Hepatocyte (in vitro differentiated cells): ENCODE measurements around the gene NECAB2. TPM values are rescaled to one million over a fixed set of nuclear protein-coding genes. Genes with fewer than 3 reads are reported as not detected.

ENCODE experiments used
- DNase-seq: peaks from one replicate; pipeline ENCODE4 v3.0.0-alpha.2; 2016; ENCODE audit warnings: low spot score
- H2AFZ ChIP-seq: fragments of 200-600 bp; sonication (generic); 2 replicates; pipeline ENCODE4 v1.6.0; 2016; ENCODE audit warnings: antibody characterized with exemption, mild to moderate bottlenecking
- H3K27ac ChIP-seq: fragments of 200-600 bp; sonication (generic); 2 replicates; pipeline ENCODE4 v1.5.1; 2016; ENCODE audit warnings: mild to moderate bottlenecking
- H3K27me3 ChIP-seq: fragments of 200-600 bp; sonication (generic); 2 replicates; pipeline ENCODE4 v1.6.1; 2016
- H3K36me3 ChIP-seq: fragments of 200-600 bp; sonication (generic); replicated peaks from 2 replicates; pipeline ENCODE4 v1.5.1; 2016; ENCODE audit warnings: low read depth; ENCODE audit not compliant: insufficient read depth
- H3K4me1 ChIP-seq: fragments of 200-600 bp; sonication (generic); 2 replicates; pipeline ENCODE4 v1.5.1; 2016; ENCODE audit warnings: mild to moderate bottlenecking, moderate library complexity; ENCODE audit not compliant: insufficient read depth
- H3K4me2 ChIP-seq: fragments of 200-600 bp; sonication (generic); 2 replicates; pipeline ENCODE4 v1.6.0; 2016
- H3K4me3 ChIP-seq: fragments of 200-600 bp; sonication (generic); 2 replicates; pipeline ENCODE4 v1.5.1; 2016; ENCODE audit warnings: mild to moderate bottlenecking
- H3K79me2 ChIP-seq: fragments of 200-600 bp; sonication (generic); 2 replicates; pipeline ENCODE4 v1.6.0; 2017; ENCODE audit warnings: mild to moderate bottlenecking
- H3K9me2 ChIP-seq: fragments of 200-600 bp; sonication (generic); replicated peaks from 2 replicates; pipeline ENCODE4 v1.6.0; 2017; ENCODE audit warnings: mild to moderate bottlenecking; ENCODE audit not compliant: insufficient read depth
- H3K9me3 ChIP-seq: fragments of 200-600 bp; sonication (generic); 2 replicates; pipeline ENCODE4 v1.5.1; 2016; ENCODE audit warnings: low read depth, mild to moderate bottlenecking
- H4K20me1 ChIP-seq: fragments of 200-600 bp; sonication (generic); 2 replicates; pipeline ENCODE4 v1.6.0; 2016; ENCODE audit warnings: mild to moderate bottlenecking; ENCODE audit not compliant: insufficient read depth, poor library complexity, severe bottlenecking
- EZH2 ChIP-seq: fragments of 200-600 bp; sonication (generic); IDR thresholded peaks from 2 replicates; pipeline ENCODE4 v1.6.1; 2016; ENCODE audit warnings: antibody characterized with exemption, mild to moderate bottlenecking, borderline replicate concordance
- EZH2phosphoT487 ChIP-seq: fragments of 200-600 bp; sonication (generic); IDR thresholded peaks from one replicate; pipeline ENCODE4 v1.6.1; 2018; ENCODE audit warnings: antibody characterized with exemption, mild to moderate bottlenecking, low read depth, moderate library complexity; ENCODE audit not compliant: unreplicated experiment, severe bottlenecking
- WGBS: methylation state at CpG from one replicate; pipeline ENCODE4 v1.1.6; 2016; ENCODE audit warnings: low lambda C conversion rate; ENCODE audit errors: missing lambda C conversion rate; 5-methylcytosine and 5-hydroxymethylcytosine counted together
- polyA plus RNA-seq: library from polyadenylated mRNA; unstranded; fragments of >200 nt; fragmentation: Nextera tagmentation; extraction: Ambion mirVana; gene quantifications from 2 replicates; pipeline ENCODE4 v1.2.1, GENCODE V29; 2016
- total RNA-seq: library from RNA; depleted of rRNA; stranded (reverse); fragments of >200 nt; gene quantifications from 2 replicates; pipeline ENCODE4 v1.2.3, GENCODE V29; 2014
- TF ChIP-seq, protein P1 (sequence below): fragments of 200-600 bp; sonication (generic); IDR thresholded peaks from 2 replicates; pipeline ENCODE4 v1.5.1; 2016; ENCODE audit warnings: antibody characterized with exemption, mild to moderate bottlenecking; ENCODE audit not compliant: poor library complexity

The NECAB2 gene
- total and polyA plus RNA-seq, 2 experiments from 2014 or later = 1.1 TPM; not detected in 1

DNA sequence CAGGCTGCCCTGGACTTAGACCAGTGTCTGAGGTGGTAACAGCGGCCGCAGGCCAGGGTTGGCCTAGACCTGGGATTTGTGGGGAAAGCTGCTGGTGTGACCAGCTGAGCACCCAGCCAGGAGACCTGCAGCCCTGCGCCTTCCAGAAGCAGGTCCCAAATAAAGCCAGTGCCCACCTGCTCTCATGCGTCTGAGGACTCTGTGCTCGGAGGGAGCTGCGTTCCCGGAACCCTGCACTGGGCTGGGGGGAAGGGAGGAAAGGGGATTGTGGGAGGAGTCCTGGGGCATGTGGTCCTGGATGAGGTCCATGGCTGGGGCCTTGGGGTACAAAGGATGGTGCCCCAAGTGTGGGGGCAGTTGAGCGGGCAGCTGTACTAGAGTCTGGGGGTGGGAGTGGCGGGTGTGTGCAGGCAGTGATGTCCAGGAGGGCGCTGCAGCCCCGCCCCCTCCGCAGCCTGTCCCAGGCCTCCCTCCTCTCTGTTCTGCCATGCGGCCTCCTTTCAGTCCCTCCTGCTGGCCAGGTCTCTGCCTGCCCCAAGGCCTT, 1.8 kb upstream of the NECAB2 start:
- H3K27me3 ChIP-seq = peaks cover 10% of the 10 kb centered on the region
- no peaks in the 10 kb centered on the region for H3K9me2 ChIP-seq
- no peaks in the 10 kb centered on the region for H3K79me2 ChIP-seq
- no peak overlapping the region for H3K4me2 ChIP-seq
- H2AFZ ChIP-seq = no peak overlapping the region
- H3K9me3 ChIP-seq = no peaks in the 10 kb centered on the region
- TF ChIP-seq EZH2phosphoT487 (no peak), EZH2 (no peak)
- TF ChIP-seq, protein P1, sequence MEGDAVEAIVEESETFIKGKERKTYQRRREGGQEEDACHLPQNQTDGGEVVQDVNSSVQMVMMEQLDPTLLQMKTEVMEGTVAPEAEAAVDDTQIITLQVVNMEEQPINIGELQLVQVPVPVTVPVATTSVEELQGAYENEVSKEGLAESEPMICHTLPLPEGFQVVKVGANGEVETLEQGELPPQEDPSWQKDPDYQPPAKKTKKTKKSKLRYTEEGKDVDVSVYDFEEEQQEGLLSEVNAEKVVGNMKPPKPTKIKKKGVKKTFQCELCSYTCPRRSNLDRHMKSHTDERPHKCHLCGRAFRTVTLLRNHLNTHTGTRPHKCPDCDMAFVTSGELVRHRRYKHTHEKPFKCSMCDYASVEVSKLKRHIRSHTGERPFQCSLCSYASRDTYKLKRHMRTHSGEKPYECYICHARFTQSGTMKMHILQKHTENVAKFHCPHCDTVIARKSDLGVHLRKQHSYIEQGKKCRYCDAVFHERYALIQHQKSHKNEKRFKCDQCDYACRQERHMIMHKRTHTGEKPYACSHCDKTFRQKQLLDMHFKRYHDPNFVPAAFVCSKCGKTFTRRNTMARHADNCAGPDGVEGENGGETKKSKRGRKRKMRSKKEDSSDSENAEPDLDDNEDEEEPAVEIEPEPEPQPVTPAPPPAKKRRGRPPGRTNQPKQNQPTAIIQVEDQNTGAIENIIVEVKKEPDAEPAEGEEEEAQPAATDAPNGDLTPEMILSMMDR = no peak
- H3K27ac ChIP-seq = no peak overlapping the region
- 86% methylated on average over 8 of the region's 13 CpGs for WGBS
- H3K4me3 ChIP-seq = no peak overlapping the region
- no peaks in the 10 kb centered on the region for H3K4me1 ChIP-seq
- H3K36me3 ChIP-seq = no peaks in the 10 kb centered on the region
- H4K20me1 ChIP-seq = no peaks in the 10 kb centered on the region
- DNase-seq = no peak

DNA sequence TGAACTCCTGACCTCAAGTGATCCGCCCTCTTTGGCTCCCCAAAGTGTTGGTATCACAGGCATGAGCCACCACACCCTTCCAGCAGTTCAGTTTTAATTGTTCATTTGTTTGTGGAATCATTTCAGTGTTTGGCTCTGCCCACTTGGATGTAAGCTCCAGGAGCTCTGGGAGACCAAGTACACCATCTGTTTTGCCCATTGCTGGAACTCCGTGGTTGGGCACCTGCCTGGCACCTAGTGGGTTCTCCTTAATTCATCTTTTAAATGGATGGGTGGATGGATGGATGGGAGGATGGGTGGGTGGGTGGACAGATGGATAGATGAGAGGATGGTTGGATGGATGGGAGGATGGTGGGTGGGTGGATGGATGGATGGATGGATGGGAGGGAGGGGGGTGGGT, 953 bp upstream of the NECAB2 start:
- H4K20me1 ChIP-seq = no peaks in the 10 kb centered on the region
- H3K9me2 ChIP-seq = no peaks in the 10 kb centered on the region
- no peak for TF ChIP-seq EZH2phosphoT487
- TF ChIP-seq, protein P1 = no peak
- no peak for TF ChIP-seq EZH2
- 91% methylated on average over 2 of the region's 2 CpGs for WGBS
- no peak for DNase-seq
- no peaks in the 10 kb centered on the region for H3K9me3 ChIP-seq
- H3K4me2 ChIP-seq = no peak overlapping the region
- no peak overlapping the region for H3K4me3 ChIP-seq
- no peaks in the 10 kb centered on the region for H3K79me2 ChIP-seq
- H3K4me1 ChIP-seq = no peaks in the 10 kb centered on the region
- H3K27ac ChIP-seq = no peak overlapping the region
- no peak overlapping the region for H2AFZ ChIP-seq
- H3K27me3 ChIP-seq = peaks cover 10% of the 10 kb centered on the region
- no peaks in the 10 kb centered on the region for H3K36me3 ChIP-seq

DNA sequence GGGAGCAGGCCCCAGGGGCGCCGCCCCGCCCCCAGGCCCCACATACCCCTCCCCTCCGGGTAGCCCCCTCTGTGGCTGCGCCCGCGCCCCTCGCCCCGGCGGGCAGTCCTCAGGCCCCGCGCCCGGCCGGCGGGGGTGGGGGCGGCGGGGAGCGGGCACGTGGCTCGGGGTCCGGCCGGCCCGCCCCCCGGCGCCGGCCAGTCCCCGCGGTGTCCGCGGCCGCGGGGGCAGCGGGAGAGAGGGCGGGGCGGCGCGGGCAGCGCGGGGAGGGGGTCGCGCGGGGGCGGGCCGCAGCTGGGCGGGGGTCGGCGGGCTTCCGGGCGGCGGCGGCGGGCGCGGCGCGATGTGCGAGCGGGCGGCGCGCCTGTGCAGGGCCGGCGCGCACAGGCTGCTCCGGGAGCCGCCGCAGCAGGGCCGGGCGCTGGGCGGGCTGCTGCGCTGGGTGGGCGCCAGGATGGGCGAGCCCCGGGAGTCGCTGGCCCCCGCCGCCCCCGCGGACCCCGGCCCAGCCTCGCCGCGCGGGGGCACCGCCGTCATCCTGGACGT, 335 bp downstream of the NECAB2 start:
- Histone ChIP-seq H3K9me3 (no peaks in the 10 kb centered on the region), H3K9me2 (no peaks in the 10 kb centered on the region), H3K27ac (no peak overlapping the region), H2AFZ (no peak overlapping the region), H3K27me3 (peaks cover 10% of the 10 kb centered on the region), H3K4me2 (peak overlapping the region; percentile 90), H3K4me1 (no peaks in the 10 kb centered on the region), H4K20me1 (no peaks in the 10 kb centered on the region), H3K79me2 (no peaks in the 10 kb centered on the region), H3K36me3 (no peaks in the 10 kb centered on the region), H3K4me3 (no peak overlapping the region)
- 0% methylated on average over 1 of the region's 87 CpGs for WGBS
- DNase-seq = peak; percentile 38
- TF ChIP-seq, protein P1 = no peak
- TF ChIP-seq EZH2 (no peak), EZH2phosphoT487 (no peak)
